GM12878 (cell line): Measurements from ENCODE around the gene FOXL3. TPM values are rescaled to one million over a fixed set of nuclear protein-coding genes. Genes with fewer than 3 reads are reported as not detected.

Source experiments
- ATAC-seq: fragments of 200-7000 bp; cut with Tn5 transposase; 3 replicates; pipeline ENCODE4 v1.9.1; 2020; ENCODE audit warnings: mild to moderate bottlenecking, moderate library complexity
- BruUV-seq: library from RNA; stranded (reverse); fragments of 400-500 nt; replicated peaks from 2 replicates; lab custom pipeline; 2021; lab: Mats Ljungman, UMichigan
- CTCF ChIA-PET: fragments of 300-600 bp; sonication (Branson Sonifier 250); formaldehyde crosslinking; extraction: SDS; loops from one replicate; lab custom pipeline; 2021; ENCODE audit warnings: inconsistent platforms; lab: Yijun Ruan, JAX
- POLR2A ChIA-PET: fragments of 350-600 bp; formaldehyde crosslinking; extraction: SDS; loops from one replicate; lab custom pipeline; 2021; ENCODE audit warnings: inconsistent platforms; lab: Charles Lee
- RAD21 ChIA-PET: fragments of 300-600 bp; sonication (Branson Sonifier 250); formaldehyde crosslinking; loops from one replicate; lab custom pipeline; 2023; ENCODE audit warnings: antibody characterized with exemption; ENCODE audit not compliant: unreplicated experiment; lab: Charles Lee
- SMC1A ChIA-PET: fragments of 300-600 bp; sonication (Branson Sonifier 250); formaldehyde crosslinking; loops from one replicate; lab custom pipeline; 2023; ENCODE audit not compliant: unreplicated experiment, uncharacterized antibody; lab: Charles Lee
- DNase-seq: peaks from one replicate; pipeline ENCODE4 v3.0.0-alpha.2; 2011; ENCODE audit warnings: low read depth, low spot score
- FAIRE-seq: peaks from 3 replicates; lab custom pipeline; 2011; peaks lifted over from hg19 to GRCh38; lab: Jason Lieb, UNC
- H2AFZ ChIP-seq: 2 replicates; pipeline ENCODE4 v1.6.0; 2011; ENCODE audit warnings: low read depth, low read length, control low read depth; ENCODE audit not compliant: control insufficient read depth
- H3K27ac ChIP-seq: 2 replicates; pipeline ENCODE4 v1.5.1; 2011; ENCODE audit warnings: control low read depth; ENCODE audit not compliant: control insufficient read depth, insufficient read depth
- H3K27me3 ChIP-seq, 2 experiments: replicated peaks in 1 of 2; 2 replicates each; pipeline versions ENCODE4 v1.6.0 to v1.6.1; 2011; ENCODE audit warnings: low read length in 1 of 2; ENCODE audit not compliant: control insufficient read depth in 2 of 2, insufficient read depth in 2 of 2
- H3K36me3 ChIP-seq, 2 experiments: 2 replicates each; pipeline ENCODE4 v1.5.1; 2011; ENCODE audit warnings: low read length in 1 of 2; ENCODE audit not compliant: control insufficient read depth in 2 of 2, insufficient read depth in 2 of 2
- H3K4me1 ChIP-seq: 2 replicates; pipeline ENCODE4 v1.6.1; 2011; ENCODE audit warnings: mild to moderate bottlenecking, low read length, moderate library complexity, mixed read lengths; ENCODE audit not compliant: control insufficient read depth, insufficient read depth
- H3K4me2 ChIP-seq: 2 replicates; pipeline ENCODE4 v1.6.0; 2011; ENCODE audit warnings: control low read depth; ENCODE audit not compliant: control insufficient read depth, insufficient read depth
- H3K4me3 ChIP-seq: fragments of 200-600 bp; sonication (generic); 2 replicates; pipeline ENCODE4 v1.5.1; 2016
- H3K79me2 ChIP-seq: 2 replicates; pipeline ENCODE4 v1.6.0; 2011; ENCODE audit warnings: low read length; ENCODE audit not compliant: control insufficient read depth, insufficient read depth
- H3K9ac ChIP-seq: 2 replicates; pipeline ENCODE4 v1.8.0; 2011; ENCODE audit warnings: low read length, control low read depth, mixed read lengths; ENCODE audit not compliant: control insufficient read depth, insufficient read depth
- H3K9me3 ChIP-seq: replicated peaks from 3 replicates; pipeline ENCODE4 v1.5.1; 2011; ENCODE audit warnings: mild to moderate bottlenecking, low read length; ENCODE audit not compliant: control insufficient read depth, insufficient read depth
- H4K20me1 ChIP-seq: 2 replicates; pipeline ENCODE4 v1.6.0; 2011; ENCODE audit not compliant: control insufficient read depth, insufficient read depth
- ATF7 ChIP-seq: fragments of 450-650 bp; IDR thresholded peaks from 2 replicates; pipeline ENCODE4 v1.6.1; 2016; ENCODE audit warnings: low read depth, mild to moderate bottlenecking
- BACH1 ChIP-seq: fragments of 450-650 bp; IDR thresholded peaks from 2 replicates; pipeline ENCODE4 v1.6.1; 2017; ENCODE audit warnings: mild to moderate bottlenecking, borderline replicate concordance
- EZH2 ChIP-seq: IDR thresholded peaks from 2 replicates; pipeline ENCODE4 v1.6.1; 2012; ENCODE audit warnings: low read depth, mild to moderate bottlenecking, control low read depth, inconsistent platforms, low read length, borderline replicate concordance; ENCODE audit not compliant: control insufficient read depth
- FOXM1 ChIP-seq: IDR thresholded peaks from 2 replicates; pipeline ENCODE4 v1.6.1; 2012; ENCODE audit warnings: low read depth, mild to moderate bottlenecking, inconsistent platforms, low read length, moderate library complexity
- HDAC2 ChIP-seq: fragments of 200-600 bp; sonication (generic); IDR thresholded peaks from 2 replicates; pipeline ENCODE4 v1.6.1; 2017
- HDGF ChIP-seq: fragments of 450-650 bp; IDR thresholded peaks from 2 replicates; pipeline ENCODE4 v1.6.1; 2016; ENCODE audit warnings: antibody characterized with exemption
- IRF4 ChIP-seq: IDR thresholded peaks from 2 replicates; pipeline ENCODE4 v1.6.1; 2011; ENCODE audit warnings: low read depth, low read length
- RELA ChIP-seq: fragments of 450-650 bp; IDR thresholded peaks from 2 replicates; pipeline ENCODE4 v1.8.0; 2014; ENCODE audit warnings: borderline replicate concordance; ENCODE audit not compliant: partially characterized antibody
- SIX5 ChIP-seq: IDR thresholded peaks from 2 replicates; pipeline ENCODE4 v1.6.1; 2011; ENCODE audit warnings: mild to moderate bottlenecking, low read depth, low read length, moderate library complexity; ENCODE audit not compliant: severe bottlenecking
- SMAD1 ChIP-seq: fragments of 450-650 bp; IDR thresholded peaks from 2 replicates; pipeline ENCODE4 v1.6.1; 2018; ENCODE audit warnings: mild to moderate bottlenecking, low read depth; ENCODE audit not compliant: partially characterized antibody
- SMC3 ChIP-seq: IDR thresholded peaks from 2 replicates; pipeline ENCODE4 v1.6.1; 2011; ENCODE audit warnings: low read length, improper control_type of control experiment, borderline replicate concordance
- STAT1 ChIP-seq: fragments of 450-650 bp; conservative IDR thresholded peaks from 2 replicates; pipeline ENCODE4 v1.6.1; 2014; ENCODE audit warnings: antibody characterized with exemption, mild to moderate bottlenecking
- STAT3 ChIP-seq: IDR thresholded peaks from 2 replicates; pipeline ENCODE4 v1.6.1; 2011; ENCODE audit warnings: low read depth, low read length, improper control_type of control experiment
- TBL1XR1 ChIP-seq: IDR thresholded peaks from 2 replicates; pipeline ENCODE4 v1.6.1; 2012; ENCODE audit warnings: low read depth, low read length, improper control_type of control experiment
- TCF7 ChIP-seq: IDR thresholded peaks from 2 replicates; pipeline ENCODE4 v1.6.1; 2014; ENCODE audit warnings: antibody characterized with exemption, borderline replicate concordance
- ZNF24 ChIP-seq: fragments of 450-650 bp; IDR thresholded peaks from 2 replicates; pipeline ENCODE4 v1.6.1; 2017; ENCODE audit warnings: antibody characterized with exemption, mild to moderate bottlenecking
- ZZZ3 ChIP-seq: IDR thresholded peaks from 2 replicates; pipeline ENCODE4 v1.6.1; 2011; ENCODE audit warnings: low read depth; ENCODE audit not compliant: control insufficient read depth, insufficient read length
- WGBS: methylation state at CpG from one replicate; pipeline ENCODE4 v1.1.6; 2016; ENCODE audit warnings: low lambda C conversion rate; ENCODE audit not compliant: insufficient replicate concordance, insufficient coverage; ENCODE audit errors: missing lambda C conversion rate; 5-methylcytosine and 5-hydroxymethylcytosine counted together
- in situ Hi-C: fragments of 300-500 bp; cut with MboI; formaldehyde crosslinking; loops from 9 replicates; pipeline ENCODE4 v1.14.3; 2018; ENCODE audit warnings: mixed read lengths
- intact Hi-C: fragments of 100-400 bp; cut with micrococcal nuclease; formaldehyde crosslinking; loops from one replicate; pipeline ENCODE4 v1.14.2; 2022; ENCODE audit not compliant: unreplicated experiment
- polyA plus RNA-seq, 11 experiments: library from polyadenylated mRNA; depleted of rRNA in 4 of 11; unstranded in 6 of 11; stranded (reverse) in 5 of 11; fragments of >200 nt; fragmentation: Nextera tagmentation in 4 of 11; fragmentation: Illumina TruSeq in 1 of 11; extraction: Ambion mirVana in 4 of 11; extraction: Trizol in 1 of 11; gene quantifications; 1 replicate in 1 of 11; 2 replicates in 10 of 11; pipeline versions ENCODE4 v1.2.1 to v1.2.3, GENCODE V29; 2011 to 2016; ENCODE audit warnings: inconsistent platforms in 2 of 11, missing spikeins in 2 of 11, low read depth in 1 of 11
- total RNA-seq, 4 experiments: library from RNA; depleted of rRNA in 3 of 4; stranded (reverse); fragments of >200 nt in 3 of 4; fragmentation: Illumina TruSeq in 1 of 4; extraction: Trizol in 1 of 4; gene quantifications; 2 replicates each; pipeline versions ENCODE4 v1.2.1 to v1.2.3, GENCODE V29; 2013 to 2021
- TF ChIP-seq, protein P1 (sequence below): fragments of 450-650 bp; formaldehyde crosslinking; IDR thresholded peaks from 2 replicates; pipeline ENCODE4 v1.4.0; 2020; ENCODE audit warnings: mild to moderate bottlenecking, moderate library complexity
- TF ChIP-seq, protein P2 (sequence below): IDR thresholded peaks from 2 replicates; pipeline ENCODE4 v1.6.1; 2011; ENCODE audit warnings: mild to moderate bottlenecking, low read depth, low read length, moderate library complexity; ENCODE audit not compliant: insufficient replicate concordance

FOXL3 gene
- total and polyA plus RNA-seq, 10 of the 15 experiments (the other 5 are each of a cell fraction or from before 2014, with no cell fraction given): not detected

DNA sequence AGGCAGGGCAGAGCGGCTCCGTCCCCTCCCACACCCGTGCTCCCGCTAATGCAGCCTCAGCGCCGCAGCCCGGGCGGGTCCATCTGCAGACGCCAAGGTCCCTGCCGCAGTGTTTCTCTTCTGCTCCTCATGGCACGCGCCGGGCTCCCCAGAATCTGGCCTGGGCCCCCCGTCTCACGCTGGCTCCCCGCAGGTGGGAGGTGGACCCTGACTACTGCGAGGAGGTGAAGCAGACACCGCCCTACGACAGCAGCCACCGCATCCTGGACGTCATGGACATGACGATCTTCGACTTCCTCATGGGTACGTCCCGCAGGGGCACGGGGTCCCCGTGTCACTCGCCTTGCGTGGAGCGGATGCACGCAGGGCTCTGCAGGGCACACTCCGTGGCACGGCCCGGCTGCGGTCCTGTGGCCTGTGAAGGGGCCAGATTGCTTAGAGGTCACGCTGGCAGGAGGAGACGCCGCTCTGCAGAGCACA lies 33.5 kb upstream of the FOXL3 start (continued):
- TF ChIP-seq, protein P1, sequence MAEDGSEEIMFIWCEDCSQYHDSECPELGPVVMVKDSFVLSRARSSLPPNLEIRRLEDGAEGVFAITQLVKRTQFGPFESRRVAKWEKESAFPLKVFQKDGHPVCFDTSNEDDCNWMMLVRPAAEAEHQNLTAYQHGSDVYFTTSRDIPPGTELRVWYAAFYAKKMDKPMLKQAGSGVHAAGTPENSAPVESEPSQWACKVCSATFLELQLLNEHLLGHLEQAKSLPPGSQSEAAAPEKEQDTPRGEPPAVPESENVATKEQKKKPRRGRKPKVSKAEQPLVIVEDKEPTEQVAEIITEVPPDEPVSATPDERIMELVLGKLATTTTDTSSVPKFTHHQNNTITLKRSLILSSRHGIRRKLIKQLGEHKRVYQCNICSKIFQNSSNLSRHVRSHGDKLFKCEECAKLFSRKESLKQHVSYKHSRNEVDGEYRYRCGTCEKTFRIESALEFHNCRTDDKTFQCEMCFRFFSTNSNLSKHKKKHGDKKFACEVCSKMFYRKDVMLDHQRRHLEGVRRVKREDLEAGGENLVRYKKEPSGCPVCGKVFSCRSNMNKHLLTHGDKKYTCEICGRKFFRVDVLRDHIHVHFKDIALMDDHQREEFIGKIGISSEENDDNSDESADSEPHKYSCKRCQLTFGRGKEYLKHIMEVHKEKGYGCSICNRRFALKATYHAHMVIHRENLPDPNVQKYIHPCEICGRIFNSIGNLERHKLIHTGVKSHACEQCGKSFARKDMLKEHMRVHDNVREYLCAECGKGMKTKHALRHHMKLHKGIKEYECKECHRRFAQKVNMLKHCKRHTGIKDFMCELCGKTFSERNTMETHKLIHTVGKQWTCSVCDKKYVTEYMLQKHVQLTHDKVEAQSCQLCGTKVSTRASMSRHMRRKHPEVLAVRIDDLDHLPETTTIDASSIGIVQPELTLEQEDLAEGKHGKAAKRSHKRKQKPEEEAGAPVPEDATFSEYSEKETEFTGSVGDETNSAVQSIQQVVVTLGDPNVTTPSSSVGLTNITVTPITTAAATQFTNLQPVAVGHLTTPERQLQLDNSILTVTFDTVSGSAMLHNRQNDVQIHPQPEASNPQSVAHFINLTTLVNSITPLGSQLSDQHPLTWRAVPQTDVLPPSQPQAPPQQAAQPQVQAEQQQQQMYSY: no peak
- TF ChIP-seq SMAD1 (no peak), RELA (no peak), TBL1XR1 (no peak), IRF4 (no peak), HDGF (no peak), TCF7 (no peak), EZH2 (no peak)
- TF ChIP-seq, all 136 proteins: peak for 0

DNA sequence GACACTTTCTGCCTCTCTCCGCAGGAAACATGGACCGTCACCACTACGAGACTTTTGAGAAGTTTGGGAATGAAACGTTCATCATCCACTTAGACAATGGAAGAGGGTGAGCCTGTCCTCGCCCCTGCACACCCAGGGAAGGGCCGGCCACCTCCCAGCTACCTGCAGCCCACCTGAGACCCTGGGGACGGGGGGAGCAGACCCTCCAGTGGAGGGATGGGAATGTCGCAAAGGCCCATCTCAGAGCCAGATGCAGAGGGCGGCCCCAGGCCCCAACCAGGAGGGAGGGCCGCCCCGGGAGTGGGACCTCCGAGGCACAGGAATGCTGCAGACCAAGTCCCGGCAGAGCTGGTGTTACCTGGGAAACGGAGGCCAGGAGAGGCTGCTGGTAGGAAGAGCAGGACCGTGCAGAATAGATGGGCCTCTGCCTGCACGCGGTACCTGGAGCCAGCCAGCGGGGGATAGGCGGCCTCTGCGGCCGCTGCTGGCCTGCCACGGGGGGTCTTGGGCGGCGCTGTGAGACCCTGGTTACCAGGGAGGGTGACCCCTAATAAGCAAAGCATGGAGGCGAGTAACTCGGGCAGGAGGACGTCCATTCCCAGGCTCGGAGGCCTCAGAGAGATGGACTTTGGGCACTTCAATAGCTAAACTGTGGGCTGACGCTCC lies 32.9 kb upstream of the FOXL3 start:
- ChIA-PET RAD21 (no interaction called here), SMC1A (no interaction called here), POLR2A (no interaction called here), CTCF (no interaction called here)
- in situ Hi-C loops (no loop called here), intact Hi-C loops (no loop called here)
- Histone ChIP-seq H3K27me3 (no peaks in the 10 kb centered on the region), H3K36me3 (no peaks in the 10 kb centered on the region), H3K79me2 (no peaks in the 10 kb centered on the region), H3K9ac (no peak overlapping the region), H3K4me3 (no peak overlapping the region), H2AFZ (no peak overlapping the region), H3K4me1 (no peaks in the 10 kb centered on the region), H3K4me2 (no peak overlapping the region), H4K20me1 (no peaks in the 10 kb centered on the region), H3K9me3 (no peaks in the 10 kb centered on the region; the same call in 2 of the 3 replicates), H3K27ac (no peak overlapping the region)
- BruUV-seq: no TSS peak
- DNase-seq (no peak), ATAC-seq (no peak), FAIRE-seq (no peak)
- 63% methylated on average over 28 of the region's 29 CpGs for WGBS
- no peak for TF ChIP-seq ZNF24
- TF ChIP-seq SMC3: no peak
- no peak for TF ChIP-seq BACH1
- TF ChIP-seq SIX5: no peak
- no peak for TF ChIP-seq RELA
- TF ChIP-seq FOXM1: no peak
- TF ChIP-seq HDAC2: no peak
- TF ChIP-seq STAT3: no peak
- no peak for TF ChIP-seq STAT1
- no peak for TF ChIP-seq ZZZ3
- TF ChIP-seq ATF7: no peak
- TF ChIP-seq, protein P2, sequence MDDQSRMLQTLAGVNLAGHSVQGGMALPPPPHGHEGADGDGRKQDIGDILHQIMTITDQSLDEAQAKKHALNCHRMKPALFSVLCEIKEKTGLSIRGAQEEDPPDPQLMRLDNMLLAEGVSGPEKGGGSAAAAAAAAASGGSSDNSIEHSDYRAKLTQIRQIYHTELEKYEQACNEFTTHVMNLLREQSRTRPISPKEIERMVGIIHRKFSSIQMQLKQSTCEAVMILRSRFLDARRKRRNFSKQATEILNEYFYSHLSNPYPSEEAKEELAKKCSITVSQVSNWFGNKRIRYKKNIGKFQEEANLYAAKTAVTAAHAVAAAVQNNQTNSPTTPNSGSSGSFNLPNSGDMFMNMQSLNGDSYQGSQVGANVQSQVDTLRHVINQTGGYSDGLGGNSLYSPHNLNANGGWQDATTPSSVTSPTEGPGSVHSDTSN: no peak
